Measurements from ENCODE around the gene NXPH1. TPM values are rescaled to one million over a fixed set of nuclear protein-coding genes. Genes with fewer than 3 reads are reported as not detected.

Gene NXPH1
- total RNA-seq, 3 donors from 2014 or later (not counting 1 experiment from before 2014, with no cell fraction given), result not detected

DNA sequence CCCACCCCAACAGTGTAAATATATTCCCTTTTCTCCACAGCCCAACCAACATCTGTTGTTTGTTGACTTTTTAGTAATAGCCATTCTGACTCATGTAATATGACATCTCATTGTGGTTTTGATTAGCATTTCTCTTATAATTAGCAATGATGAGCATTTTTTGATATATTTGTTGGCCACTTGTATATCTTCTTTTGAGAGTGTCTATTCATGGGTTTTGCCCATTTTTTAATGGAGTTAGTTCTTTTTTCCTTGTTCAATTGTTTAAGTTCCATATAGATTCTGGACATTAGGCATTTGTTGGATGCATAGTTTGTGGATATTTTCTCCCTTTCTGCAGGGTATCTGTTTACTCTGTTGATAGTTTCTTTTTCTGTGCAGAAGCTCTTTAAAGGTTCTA, 340.1 kb downstream of the NXPH1 start:
- Histone ChIP-seq H3K4me3 (ENCODE audit: low read length) (no peak overlapping the region), H3K27ac (ENCODE audit: low read length) (no peak overlapping the region), H3K36me3 (ENCODE audit: control insufficient read depth, insufficient read depth, low read length) (no peaks in the 10 kb centered on the region), H3K27me3 (ENCODE audit: control insufficient read depth, insufficient read depth, low read length) (no peaks in the 10 kb centered on the region), H3K9me3 (ENCODE audit: control insufficient read depth, insufficient read depth, low read length) (peaks cover 3% of the 10 kb centered on the region), H3K4me1 (ENCODE audit: control insufficient read depth, insufficient read depth, low read length) (no peaks in the 10 kb centered on the region)
- TF ChIP-seq, protein P1, sequence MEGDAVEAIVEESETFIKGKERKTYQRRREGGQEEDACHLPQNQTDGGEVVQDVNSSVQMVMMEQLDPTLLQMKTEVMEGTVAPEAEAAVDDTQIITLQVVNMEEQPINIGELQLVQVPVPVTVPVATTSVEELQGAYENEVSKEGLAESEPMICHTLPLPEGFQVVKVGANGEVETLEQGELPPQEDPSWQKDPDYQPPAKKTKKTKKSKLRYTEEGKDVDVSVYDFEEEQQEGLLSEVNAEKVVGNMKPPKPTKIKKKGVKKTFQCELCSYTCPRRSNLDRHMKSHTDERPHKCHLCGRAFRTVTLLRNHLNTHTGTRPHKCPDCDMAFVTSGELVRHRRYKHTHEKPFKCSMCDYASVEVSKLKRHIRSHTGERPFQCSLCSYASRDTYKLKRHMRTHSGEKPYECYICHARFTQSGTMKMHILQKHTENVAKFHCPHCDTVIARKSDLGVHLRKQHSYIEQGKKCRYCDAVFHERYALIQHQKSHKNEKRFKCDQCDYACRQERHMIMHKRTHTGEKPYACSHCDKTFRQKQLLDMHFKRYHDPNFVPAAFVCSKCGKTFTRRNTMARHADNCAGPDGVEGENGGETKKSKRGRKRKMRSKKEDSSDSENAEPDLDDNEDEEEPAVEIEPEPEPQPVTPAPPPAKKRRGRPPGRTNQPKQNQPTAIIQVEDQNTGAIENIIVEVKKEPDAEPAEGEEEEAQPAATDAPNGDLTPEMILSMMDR (IDR thresholded peaks at IDR 0.05), result no peak
- no peak for ATAC-seq
- DNase-seq, result no peak
- peaks cover 4% of the 10 kb centered on the region for H3K36me3 Mint-ChIP-seq
- H3K4me1 Mint-ChIP-seq, result no peaks in the 10 kb centered on the region
- no peaks in the 10 kb centered on the region for H3K27me3 Mint-ChIP-seq (ENCODE audit: low read depth in 2 of 2)
- intact Hi-C loops (cut with micrococcal nuclease), result no loop called here
- H3K9me3 Mint-ChIP-seq, result peaks cover 11 to 23% of the 10 kb centered on the region in 2 donors
- H3K27ac Mint-ChIP-seq, result no peak overlapping the region
- no peak overlapping the region for H3K4me3 Mint-ChIP-seq

DNA sequence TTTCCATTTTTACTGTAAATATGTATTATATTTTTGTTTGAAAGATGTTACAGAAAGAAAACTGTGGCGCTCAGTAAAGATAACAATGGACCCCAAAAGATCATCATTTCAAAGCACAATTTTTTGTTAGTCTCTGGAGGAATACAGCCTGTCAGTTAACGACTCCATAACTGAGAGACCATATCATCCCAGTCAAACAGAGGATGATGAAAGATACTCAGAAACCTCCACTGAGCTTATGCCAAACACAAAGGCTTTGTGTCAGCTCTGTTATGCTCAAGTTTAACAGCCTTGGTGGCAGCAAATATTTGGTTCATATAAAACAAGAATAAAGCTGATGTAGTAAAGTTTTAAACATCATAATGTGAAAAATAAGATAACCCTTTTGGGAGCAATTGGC, 345.1 kb downstream of the NXPH1 start:
- ATAC-seq, result no peak
- no peak overlapping the region for H3K27ac Mint-ChIP-seq
- H3K27me3 ChIP-seq (ENCODE audit: control insufficient read depth, insufficient read depth, low read length), result no peaks in the 10 kb centered on the region
- H3K4me1 ChIP-seq (ENCODE audit: control insufficient read depth, insufficient read depth, low read length), result no peaks in the 10 kb centered on the region
- no peak overlapping the region for H3K4me3 ChIP-seq (ENCODE audit: low read length)
- H3K36me3 ChIP-seq (ENCODE audit: control insufficient read depth, insufficient read depth, low read length), result no peaks in the 10 kb centered on the region
- no peaks in the 10 kb centered on the region for H3K4me1 Mint-ChIP-seq
- no peaks in the 10 kb centered on the region for H3K27me3 Mint-ChIP-seq (ENCODE audit: low read depth in 2 of 2)
- intact Hi-C loops (cut with micrococcal nuclease), result no loop called here
- H3K9me3 Mint-ChIP-seq, result peaks cover 15 to 17% of the 10 kb centered on the region in 2 donors
- 92% methylated on average over 2 of the region's 2 CpGs for WGBS (ENCODE audit: insufficient coverage)
- peaks cover 3% of the 10 kb centered on the region for H3K9me3 ChIP-seq (ENCODE audit: control insufficient read depth, insufficient read depth, low read length)
- no peak overlapping the region for H3K27ac ChIP-seq (ENCODE audit: low read length)
- H3K36me3 Mint-ChIP-seq, result no peaks in the 10 kb centered on the region
- TF ChIP-seq, protein P1 (IDR thresholded peaks at IDR 0.05), result no peak
- DNase-seq, result no peak
- no peak overlapping the region for H3K4me3 Mint-ChIP-seq

DNA sequence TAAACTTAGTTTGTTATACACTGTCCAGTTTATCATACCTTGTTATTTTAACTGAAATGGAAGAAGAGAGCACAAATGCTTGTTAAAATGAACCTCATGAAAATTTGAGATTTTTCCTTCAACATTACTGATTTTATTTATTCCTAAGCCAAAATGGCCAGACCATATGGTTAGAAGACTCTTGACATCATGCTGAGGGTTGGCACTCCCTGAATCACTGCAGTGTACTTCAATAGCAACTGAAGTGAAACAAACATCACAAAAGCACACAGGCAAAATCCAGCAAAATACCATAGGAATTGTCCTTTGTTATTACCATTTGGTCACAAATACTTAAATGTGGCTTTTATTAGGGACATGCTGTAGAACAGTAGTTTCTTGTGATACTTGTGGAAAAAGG, 347.8 kb downstream of the NXPH1 start:
- Histone ChIP-seq H3K4me3 (ENCODE audit: low read length) (no peak overlapping the region), H3K36me3 (ENCODE audit: control insufficient read depth, insufficient read depth, low read length) (no peaks in the 10 kb centered on the region), H3K9me3 (ENCODE audit: control insufficient read depth, insufficient read depth, low read length) (peaks cover 3% of the 10 kb centered on the region), H3K27me3 (ENCODE audit: control insufficient read depth, insufficient read depth, low read length) (no peaks in the 10 kb centered on the region), H3K27ac (ENCODE audit: low read length) (no peak overlapping the region), H3K4me1 (ENCODE audit: control insufficient read depth, insufficient read depth, low read length) (no peaks in the 10 kb centered on the region)
- no peaks in the 10 kb centered on the region for H3K4me1 Mint-ChIP-seq
- no peaks in the 10 kb centered on the region for H3K36me3 Mint-ChIP-seq
- intact Hi-C loops (cut with micrococcal nuclease), result no loop called here
- TF ChIP-seq, protein P1 (IDR thresholded peaks at IDR 0.05), result no peak
- no peak for ATAC-seq
- H3K9me3 Mint-ChIP-seq, result peaks cover 10 to 14% of the 10 kb centered on the region in 2 donors
- no peak for DNase-seq
- H3K27me3 Mint-ChIP-seq (ENCODE audit: low read depth in 2 of 2), result no peaks in the 10 kb centered on the region
- no peak overlapping the region for H3K27ac Mint-ChIP-seq
- H3K4me3 Mint-ChIP-seq, result no peak overlapping the region

DNA sequence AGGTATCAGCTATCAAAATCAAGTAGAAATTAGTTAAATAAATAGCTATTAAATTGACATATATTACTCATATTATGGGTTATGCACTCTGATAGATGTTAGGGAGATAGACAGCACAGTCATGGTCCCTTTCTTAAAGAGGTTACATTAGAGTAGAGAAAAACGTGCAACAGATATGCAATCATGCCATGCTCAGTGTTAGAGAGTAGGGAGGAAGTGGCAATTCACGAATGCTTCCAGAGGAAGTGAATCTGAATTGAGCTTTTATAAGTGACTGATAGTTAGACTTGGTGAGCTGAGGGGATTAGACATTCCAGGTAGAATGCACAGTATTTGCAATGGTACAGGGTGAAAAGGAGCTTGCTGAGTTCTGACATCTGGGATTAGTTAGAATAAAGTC, 349.8 kb downstream of the NXPH1 start:
- no peaks in the 10 kb centered on the region for H3K9me3 ChIP-seq (ENCODE audit: control insufficient read depth, insufficient read depth, low read length)
- no peaks in the 10 kb centered on the region for H3K4me1 ChIP-seq (ENCODE audit: control insufficient read depth, insufficient read depth, low read length)
- TF ChIP-seq, protein P1 (IDR thresholded peaks at IDR 0.05), result no peak
- H3K9me3 Mint-ChIP-seq, result peaks cover 16 to 20% of the 10 kb centered on the region in 2 donors
- no peak overlapping the region for H3K4me3 Mint-ChIP-seq
- no peaks in the 10 kb centered on the region for H3K27me3 ChIP-seq (ENCODE audit: control insufficient read depth, insufficient read depth, low read length)
- H3K27ac Mint-ChIP-seq, result no peak overlapping the region
- intact Hi-C loops (cut with micrococcal nuclease), result no loop called here
- no peaks in the 10 kb centered on the region for H3K27me3 Mint-ChIP-seq (ENCODE audit: low read depth in 2 of 2)
- H3K4me1 Mint-ChIP-seq, result no peaks in the 10 kb centered on the region
- H3K36me3 Mint-ChIP-seq, result no peaks in the 10 kb centered on the region
- H3K27ac ChIP-seq (ENCODE audit: low read length), result no peak overlapping the region
- DNase-seq (no peak), ATAC-seq (no peak)
- 7% methylated on average over 2 of the region's 2 CpGs for WGBS (ENCODE audit: insufficient coverage)
- H3K36me3 ChIP-seq (ENCODE audit: control insufficient read depth, insufficient read depth, low read length), result no peaks in the 10 kb centered on the region
- H3K4me3 ChIP-seq (ENCODE audit: low read length), result no peak overlapping the region

Measured in natural killer cell (primary cell).